Psoas muscle (tissue), 8 donors: Measurements from ENCODE around the gene PRICKLE1. TPM values are rescaled to one million over a fixed set of nuclear protein-coding genes. Genes with fewer than 3 reads are reported as not detected.

Source experiments
- ATAC-seq, 4 donors: fragments of 200-7000 bp; cut with Tn5 transposase; one replicate each; pipeline ENCODE4 v1.9.1; 2020; ENCODE audit warnings: moderate library complexity in 3 of 4, mild to moderate bottlenecking in 2 of 4
- DNase-seq, 2 donors: peaks; one replicate each; pipeline ENCODE4 v3.0.0-alpha.2; 2020
- H3K27ac ChIP-seq: fragments of 200-600 bp; one replicate; pipeline ENCODE4 v1.8.0; 2022
- H3K27me3 ChIP-seq, 3 donors: fragments of 200-600 bp in 1 of 3; one replicate each; pipeline versions ENCODE4 v1.6.1 to v1.8.0; 2013 to 2022; ENCODE audit warnings: low read length in 2 of 3, mild to moderate bottlenecking in 2 of 3, moderate library complexity in 1 of 3; ENCODE audit not compliant: insufficient read depth in 3 of 3
- H3K36me3 ChIP-seq, 2 donors: fragments of 200-600 bp in 1 of 2; one replicate each; pipeline versions ENCODE4 v1.6.1 to v1.8.0; 2013 to 2022; ENCODE audit warnings: low read depth in 1 of 2, mild to moderate bottlenecking in 1 of 2, moderate library complexity in 1 of 2; ENCODE audit not compliant: insufficient read depth in 1 of 2
- H3K4me1 ChIP-seq: fragments of 200-600 bp; one replicate; pipeline ENCODE4 v1.8.0; 2022
- H3K4me3 ChIP-seq: fragments of 200-600 bp; one replicate; pipeline ENCODE4 v1.8.0; 2022; ENCODE audit warnings: mild to moderate bottlenecking
- H3K9me3 ChIP-seq: fragments of 200-600 bp; one replicate; pipeline ENCODE4 v1.8.0; 2022
- CTCF ChIP-seq: fragments of 200-600 bp; IDR thresholded peaks from one replicate; pipeline ENCODE4 v1.8.0; 2022; ENCODE audit warnings: antibody characterized with exemption
- WGBS, 3 donors: extraction: QIAGEN DNeasy Blood & Tissue Kit; methylation state at CpG; one replicate each; pipeline versions ENCODE4 v1.1.6 to v1.1.7; 2013; 5-methylcytosine and 5-hydroxymethylcytosine counted together
- intact Hi-C, 2 donors: fragments of 100-400 bp; cut with DNase I; formaldehyde crosslinking; loops; one replicate each; pipeline versions ENCODE4 v1.11.0 to v1.14.2; 2022
- polyA plus RNA-seq, 3 donors: library from polyadenylated mRNA; stranded (reverse); fragments of 200-250 nt; gene quantifications; one replicate each; pipeline ENCODE4 v1.2.3, GENCODE V29; 2013
- total RNA-seq, 4 donors: library from RNA; stranded (reverse); fragmentation: NEBNext Ultra II Directional in 2 of 4; extraction: Animal tissue kit (Norgen Biotek cat#: 25700) in 2 of 4; gene quantifications; one replicate each; pipeline versions ENCODE4 v1.2.1 to v1.2.4, GENCODE V29; 2021 to 2023
- donor health status: healthy with polysubstance abuse.
- donor health status: DM: no; HTN: no; CAD: no; lungs with moderate emphysema.
- donor health status: Bipolar disorder and iron deficiency.
- donor health status: healthy.
- donor health status: DM: yes; HTN: yes; CAD: no.
- donor health status: DM: no; HTN: no; CAD: no.
- donor health status: DM: no; HTN: no; CAD: no.
- donor health status: DM: yes; HTN: yes; CAD: no.

The PRICKLE1 gene
- total and polyA plus RNA-seq, 7 donors: 0.37 to 7.6 (median 1.7) TPM

GRCh38 chr12:42444192-42444943, 145.2 kb downstream of the PRICKLE1 start:
- H3K9me3 ChIP-seq: no peaks in the 10 kb centered on the region
- no peaks in the 10 kb centered on the region for H3K27me3 ChIP-seq
- ATAC-seq (no peak), DNase-seq (no peak)
- H3K36me3 ChIP-seq: peaks cover 0 to 54% of the 10 kb centered on the region in 2 donors
- 97 to 98% (median 97%) methylated on average over 7 of the region's 7 CpGs for WGBS, 3 donors
- no peaks in the 10 kb centered on the region for H3K4me1 ChIP-seq
- TF ChIP-seq CTCF: no peak
- intact Hi-C loops: no loop called here
- no peak overlapping the region for H3K4me3 ChIP-seq
- H3K27ac ChIP-seq: no peak overlapping the region

- no peak for ATAC-seq
- intact Hi-C loops: no loop called here
- H3K4me1 ChIP-seq: no peaks in the 10 kb centered on the region
- WGBS, 3 donors: 93 to 96% (median 94%) methylated on average over 8 of the region's 8 CpGs
- no peak overlapping the region for H3K4me3 ChIP-seq
- H3K27me3 ChIP-seq: no peaks in the 10 kb centered on the region
- H3K36me3 ChIP-seq: peaks cover 0 to 54% of the 10 kb centered on the region in 2 donors
- no peak for TF ChIP-seq CTCF
- H3K27ac ChIP-seq: no peak overlapping the region
- H3K9me3 ChIP-seq: no peaks in the 10 kb centered on the region
- no peak for DNase-seq
These were observed 146.7 kb downstream of the PRICKLE1 start for GRCh38 chr12:42442888-42443287.

- no peaks in the 10 kb centered on the region for H3K9me3 ChIP-seq
- TF ChIP-seq CTCF: no peak
- no peaks in the 10 kb centered on the region for H3K27me3 ChIP-seq
- peaks cover 0 to 54% of the 10 kb centered on the region in 2 donors for H3K36me3 ChIP-seq
- WGBS, 3 donors: 92 to 94% (median 94%) methylated on average over 19 of the region's 19 CpGs
- DNase-seq: no peak
- no peak overlapping the region for H3K4me3 ChIP-seq
- H3K4me1 ChIP-seq: no peaks in the 10 kb centered on the region
- no peak for ATAC-seq
- no peak overlapping the region for H3K27ac ChIP-seq
- intact Hi-C loops: no loop called here
These were observed 147.2 kb downstream of the PRICKLE1 start for GRCh38 chr12:42442311-42442759.

DNA sequence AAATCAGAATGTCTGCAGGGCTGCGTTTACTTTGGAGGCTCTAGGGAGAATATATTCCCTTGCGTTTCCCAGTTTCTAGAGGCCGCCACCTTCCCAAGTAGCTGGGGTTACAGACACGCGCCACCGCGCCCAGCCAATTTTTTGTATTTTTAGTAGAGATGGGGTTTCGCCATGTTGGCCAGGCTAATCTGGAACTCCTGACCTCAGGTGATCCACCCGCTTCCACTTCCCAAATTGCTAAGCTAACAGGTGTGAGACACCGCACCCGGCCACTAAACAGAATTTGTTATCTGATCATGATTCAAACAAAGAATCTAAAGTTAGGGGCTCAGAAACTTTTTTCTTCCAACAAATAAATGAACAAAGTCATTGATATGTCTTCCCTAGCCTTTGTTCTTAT, 148.9 kb downstream of the PRICKLE1 start:
- no peaks in the 10 kb centered on the region for H3K4me1 ChIP-seq
- WGBS, 3 donors: 89 to 98% (median 92%) methylated on average over 11 of the region's 11 CpGs
- no peak for TF ChIP-seq CTCF
- H3K9me3 ChIP-seq: no peaks in the 10 kb centered on the region
- ATAC-seq (no peak), DNase-seq (no peak)
- H3K4me3 ChIP-seq: no peak overlapping the region
- H3K27me3 ChIP-seq: no peaks in the 10 kb centered on the region
- intact Hi-C loops: no loop called here
- peaks cover 0 to 40% of the 10 kb centered on the region in 2 donors for H3K36me3 ChIP-seq
- H3K27ac ChIP-seq: no peak overlapping the region
